Hematopoietic multipotent progenitor cell treated with erythropoietin and hydrocortisone succinate and interleukin-3 and kit ligand, for 8 days (in vitro differentiated cells): ENCODE results near the gene SERPINC1.
A peak's percentile ranks its signal among the peaks of the same experiment; 100 is the strongest.
"Not testable (repeated sequence)": the region's sequence is repeated elsewhere in the genome, so short reads cannot be mapped to it uniquely, and the experiment has no call there.

Source experiments
- DNase-seq: peaks from one replicate; pipeline ENCODE4 v3.0.0-alpha.2; 2015

SERPINC1 gene

GRCh38 chr1:173917149-173917548 is at the start of gene SERPINC1:
Gene SERPINC1, minus strand, starts transcription at chr1:173917327. Its CDS starts 68 bp downstream, at chr1:173917259.
- DNase-seq = no peak

DNA sequence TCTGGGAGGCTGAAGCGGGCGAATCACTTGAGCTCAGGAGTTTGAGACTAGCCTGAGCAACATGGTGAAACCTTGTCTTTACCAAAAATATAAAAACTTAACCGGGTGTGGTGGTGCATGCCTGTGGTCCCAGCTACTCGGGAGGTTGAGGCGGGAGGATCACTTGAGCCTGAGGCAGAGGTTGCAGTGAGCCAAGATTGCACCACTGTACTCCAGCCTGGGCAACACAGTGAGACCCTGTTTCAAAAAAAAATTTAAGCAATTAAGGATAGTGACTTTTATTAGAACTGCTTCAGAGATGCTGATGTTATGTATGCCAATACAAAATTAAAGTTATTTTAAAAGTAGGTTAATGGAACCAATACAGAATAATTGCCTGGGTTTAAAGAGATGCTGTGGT is 48.8 kb upstream of the SERPINC1 start:
- not testable (repeated sequence) for DNase-seq

GRCh38 chr1:173963477-173963876 is 46.4 kb upstream of the SERPINC1 start:
- DNase-seq = no peak

DNA sequence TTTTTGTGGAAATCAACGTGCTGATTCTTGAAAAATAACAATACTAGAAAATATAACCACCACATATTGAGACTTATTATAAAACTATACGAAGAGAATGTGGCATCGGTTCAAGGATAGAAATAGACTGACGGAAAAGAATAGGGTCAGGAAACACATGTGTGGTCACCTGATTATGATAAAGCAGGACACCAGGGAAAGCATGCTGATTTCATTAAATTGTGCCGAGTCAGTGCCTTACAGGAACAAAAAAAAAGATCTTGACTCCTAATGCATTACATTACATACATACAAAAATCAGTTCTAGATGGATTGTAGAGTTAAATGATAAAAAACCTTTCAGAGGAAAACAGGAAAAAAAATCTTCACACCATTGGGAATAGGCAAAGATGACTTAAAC is 43.5 kb upstream of the SERPINC1 start:
- DNase-seq = peak; percentile 3

DNA sequence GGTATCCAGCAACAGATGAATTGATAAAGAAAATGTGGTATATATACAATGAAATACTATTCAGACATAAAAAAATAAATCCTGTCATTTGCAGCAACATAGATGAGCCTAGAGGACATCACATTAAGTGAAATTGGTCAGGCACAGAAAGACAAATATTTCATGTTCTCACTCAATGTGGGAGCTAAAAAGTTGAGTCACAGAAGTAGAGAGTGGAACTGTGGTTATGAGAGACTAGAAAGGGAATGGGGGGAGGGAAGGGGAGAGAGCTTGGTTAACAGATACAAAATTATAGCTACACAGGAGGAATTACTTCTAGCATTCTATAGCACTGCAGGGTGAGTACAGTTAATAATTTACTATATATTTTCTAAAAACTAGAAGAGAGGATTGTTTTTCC is 37.1 kb upstream of the SERPINC1 start:
- no peak for DNase-seq

GRCh38 chr1:173948594-173948993 is 31.5 kb upstream of the SERPINC1 start:
- no peak for DNase-seq

- no peak for DNase-seq
Measured at GRCh38 chr1:173946380-173946921, 29.3 kb upstream of the SERPINC1 start.

- DNase-seq = no peak
Measured at GRCh38 chr1:173937062-173937461, 19.9 kb upstream of the SERPINC1 start.

DNA sequence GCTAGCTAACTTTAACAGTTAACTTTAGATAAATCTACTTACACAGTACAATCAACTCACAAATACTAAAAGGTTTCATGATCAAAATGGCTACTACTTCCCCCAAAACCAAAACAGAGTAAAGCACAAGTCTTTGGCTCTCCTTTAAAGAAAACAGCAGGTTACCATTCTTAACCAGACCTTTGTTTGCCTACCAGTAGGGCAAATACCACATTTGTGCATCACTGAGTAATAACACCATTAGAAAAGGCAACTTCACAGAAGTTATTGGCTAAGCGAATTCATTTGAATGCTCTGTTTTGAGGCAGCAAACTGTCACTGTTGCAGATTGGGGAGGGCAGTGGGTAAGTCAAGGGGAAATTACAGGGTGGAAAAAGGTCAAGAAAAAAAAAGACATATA is 17.3 kb upstream of the SERPINC1 start:
- DNase-seq = no peak

DNA sequence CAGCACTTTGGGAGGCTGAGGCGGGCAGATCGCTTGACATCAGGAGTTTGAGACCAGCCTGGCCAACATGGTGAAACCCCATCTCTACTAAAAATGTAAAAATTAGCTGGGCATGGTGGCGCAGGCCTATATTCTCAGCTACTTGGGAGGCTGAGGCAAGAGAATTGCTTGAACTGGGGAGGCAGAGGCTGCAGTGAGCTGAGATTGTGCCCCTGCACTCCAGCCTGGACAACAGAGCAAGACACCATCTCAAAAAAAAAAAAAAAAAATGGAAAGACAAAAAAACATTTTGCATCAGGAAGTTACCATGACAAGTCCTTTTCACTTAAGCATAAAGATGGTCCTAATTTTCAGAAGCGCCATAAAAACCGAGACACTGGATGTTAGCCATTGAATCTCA is 13.4 kb upstream of the SERPINC1 start:
- DNase-seq = not testable (repeated sequence)

GRCh38 chr1:173925306-173926242 is 8.4 kb upstream of the SERPINC1 start:
- DNase-seq = no peak

DNA sequence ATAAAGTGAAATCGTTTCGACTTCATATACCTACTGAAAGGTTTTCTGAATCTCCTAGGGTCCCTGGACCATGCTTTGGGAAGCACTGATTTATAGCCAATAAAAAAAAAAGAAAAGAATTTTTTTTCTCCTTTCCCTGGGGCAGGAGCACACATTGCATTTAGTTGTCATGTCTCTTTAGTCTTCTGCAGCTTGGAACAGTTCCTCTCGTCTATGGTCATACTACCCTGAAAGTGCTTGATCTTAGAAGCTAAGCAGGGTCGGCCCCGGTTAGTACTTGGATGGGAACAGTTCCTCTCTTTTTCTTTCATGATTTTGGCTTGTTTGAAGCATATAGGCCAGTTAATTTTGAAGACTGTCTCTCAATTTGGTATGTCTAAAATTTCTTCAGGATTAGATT is 3.7 kb upstream of the SERPINC1 start:
- DNase-seq = no peak

DNA sequence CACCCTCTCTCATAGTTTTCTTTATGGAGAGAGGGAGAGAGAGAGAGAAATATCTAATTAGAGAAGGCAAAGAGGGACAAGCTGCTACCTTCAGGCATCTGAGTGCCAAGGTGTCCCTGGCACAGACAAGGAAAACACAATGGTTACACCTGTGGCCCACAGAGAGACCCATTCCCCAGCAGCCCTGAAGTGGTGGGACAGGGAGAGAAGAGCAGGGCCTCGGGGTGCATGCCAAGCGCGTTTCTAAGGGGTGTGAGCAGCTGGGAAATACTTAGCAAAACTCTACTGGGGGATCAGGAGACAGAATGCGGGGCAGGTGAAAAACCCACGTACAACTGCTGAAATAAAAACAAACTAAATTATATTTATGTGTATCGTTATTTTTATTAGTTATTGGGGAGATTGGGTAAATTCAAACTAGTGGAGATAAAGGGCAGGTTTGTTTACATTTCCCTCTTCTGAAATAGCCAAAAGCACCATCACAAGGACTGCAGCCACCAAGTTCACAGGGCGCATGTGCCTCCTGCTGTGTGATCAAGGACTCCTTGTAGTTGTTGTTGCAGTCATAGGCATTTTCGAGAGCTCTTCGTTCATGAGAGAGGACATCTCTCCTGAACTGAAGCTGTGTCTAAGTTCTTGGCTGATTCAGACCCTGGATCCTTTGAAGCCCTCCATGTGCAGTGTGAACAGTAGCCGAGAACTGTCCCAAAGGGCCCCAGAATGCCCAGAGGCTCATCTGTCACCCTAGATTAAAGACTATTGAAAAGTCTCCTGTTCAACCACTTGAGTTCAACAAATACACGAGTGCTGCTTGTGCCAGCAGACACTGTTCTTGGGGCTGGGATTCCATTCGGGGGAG is 737 bp upstream of the SERPINC1 start:
- no peak for DNase-seq

DNA sequence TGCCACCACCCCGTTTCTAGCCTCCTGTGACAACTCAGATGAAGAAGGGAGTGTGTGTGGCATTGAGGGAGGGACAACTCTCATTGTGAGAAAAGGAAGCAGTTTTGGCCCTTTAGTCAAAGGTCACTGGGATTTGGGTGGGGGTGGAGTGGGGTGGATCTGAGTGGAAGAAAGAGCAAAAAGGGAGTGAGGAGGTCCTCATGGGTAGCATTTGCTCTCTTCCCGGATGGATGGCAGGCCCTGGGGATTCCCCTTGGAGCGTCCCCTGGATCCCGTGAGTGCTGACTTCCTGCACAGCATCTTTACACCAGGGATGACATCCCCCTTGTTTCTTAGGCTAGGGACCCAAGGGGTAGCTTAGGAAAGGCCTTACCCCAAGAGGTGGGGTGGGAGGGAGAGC is 460 bp downstream of the SERPINC1 start:
- DNase-seq = no peak

DNA sequence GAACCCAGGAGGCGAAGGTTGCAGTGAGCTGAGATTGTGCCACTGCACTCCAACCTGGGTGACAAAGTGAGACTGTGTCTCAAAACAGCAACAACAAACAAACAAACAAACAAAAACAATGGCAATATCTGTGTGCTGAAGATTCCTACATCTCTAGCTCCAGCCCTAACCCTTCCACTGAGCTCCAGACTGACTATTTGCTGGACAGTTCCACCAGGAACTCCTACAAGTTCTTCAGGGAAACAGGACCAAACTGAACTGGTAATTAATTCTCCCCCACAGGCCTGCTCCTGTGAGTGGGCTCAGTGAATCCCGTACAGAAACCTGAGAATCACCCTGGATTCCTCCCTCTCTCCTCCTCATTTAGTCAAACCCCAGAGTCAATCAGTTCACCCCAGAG is 1.5 kb downstream of the SERPINC1 start:
- DNase-seq = no peak

GRCh38 chr1:173914366-173914871 is 2.7 kb downstream of the SERPINC1 start:
- DNase-seq = peak; percentile 70

GRCh38 chr1:173913111-173913510 is 4.0 kb downstream of the SERPINC1 start:
- no peak for DNase-seq

DNA sequence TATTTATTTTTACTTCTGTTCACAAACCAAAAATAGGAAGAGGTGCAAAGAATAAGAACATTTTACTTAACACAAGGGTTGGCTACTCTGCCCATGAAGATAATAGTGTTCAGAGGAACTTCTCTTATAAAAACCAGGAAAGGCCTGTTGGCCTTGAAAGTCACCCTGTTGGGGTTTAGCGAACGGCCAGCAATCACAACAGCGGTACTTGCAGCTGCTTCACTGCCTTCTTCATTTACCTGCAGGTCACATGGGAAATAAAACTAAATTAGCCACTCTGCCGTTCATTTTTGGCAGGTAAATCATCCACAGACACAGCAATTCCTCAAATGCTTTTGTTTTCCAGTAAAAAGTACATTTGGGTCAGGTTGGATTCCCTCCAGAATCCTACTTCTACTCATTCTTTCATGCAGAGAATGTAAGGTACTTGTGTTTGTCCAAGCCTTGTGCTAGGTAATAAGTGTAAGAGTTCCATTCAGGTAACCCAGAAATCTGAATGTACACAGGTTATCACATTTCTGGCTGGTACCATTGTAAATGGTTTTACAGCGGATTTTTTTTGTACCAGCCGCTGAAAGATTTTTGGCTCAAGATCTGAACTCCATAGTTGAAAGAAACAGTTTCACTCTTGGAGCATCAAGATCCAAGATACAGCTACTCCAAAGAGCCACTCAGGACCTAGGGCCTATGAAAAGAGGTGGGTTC is 13.1 kb downstream of the SERPINC1 start:
- DNase-seq = no peak

GRCh38 chr1:173900992-173901391 is 16.1 kb downstream of the SERPINC1 start:
- DNase-seq = no peak

GRCh38 chr1:173900427-173900826 is 16.7 kb downstream of the SERPINC1 start:
- DNase-seq = no peak

- DNase-seq = no peak
Measured at GRCh38 chr1:173894189-173894588, 22.9 kb downstream of the SERPINC1 start.

DNA sequence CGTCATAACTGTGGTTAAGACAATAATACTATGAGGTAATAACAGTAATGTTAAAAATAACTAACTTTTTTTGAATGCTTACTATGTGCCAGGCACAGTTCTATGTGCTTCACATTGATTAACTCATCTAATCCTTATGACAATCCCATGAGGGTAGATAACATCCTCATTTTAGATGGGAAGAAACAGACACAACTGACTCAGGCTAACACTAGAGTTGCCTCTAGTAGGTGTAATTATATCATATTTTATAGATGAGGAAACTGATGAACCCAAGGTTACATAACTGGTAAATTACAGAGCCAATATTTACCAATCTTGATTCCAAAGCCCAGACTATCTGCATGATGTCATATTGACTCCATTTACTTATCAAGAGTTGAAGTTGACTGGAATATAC is 23.5 kb downstream of the SERPINC1 start:
- DNase-seq = no peak

- DNase-seq = no peak
Measured at GRCh38 chr1:173889885-173890284, 27.2 kb downstream of the SERPINC1 start.
